ENCODE measurements around the gene UQCR11.

UQCR11 gene

GRCh38 chr19:1605236-1606137 lies at the start of gene UQCR11:
Gene UQCR11 (minus strand): TSS chr19:1605462. CDS start chr19:1605409, 53 bp downstream.
- Histone ChIP-seq H3K9ac (ENCODE audit: low read length) (peak within 1 kb of the TSS; percentile 65), H3K27me3 (ENCODE audit: control insufficient read depth in 1 of 2, insufficient read depth in 2 of 2, low read length in 2 of 2) (no peaks in the 10 kb centered on the region), H3K36me3 (ENCODE audit: insufficient read depth, low read length) (no peaks in the 10 kb centered on the region), H3K4me1 (ENCODE audit: insufficient read depth, low read length) (peaks cover 27% of the 10 kb centered on the region), H3K4me3 (ENCODE audit: low read depth in 1 of 2, low read length in 2 of 2) (peak within 1 kb of the TSS; percentile 84 to 99), H3K27ac (ENCODE audit: low read depth, low read length) (peak within 1 kb of the TSS; percentile 97), H3K9me3 (ENCODE audit: low read length) (no peaks in the 10 kb centered on the region)

DNA sequence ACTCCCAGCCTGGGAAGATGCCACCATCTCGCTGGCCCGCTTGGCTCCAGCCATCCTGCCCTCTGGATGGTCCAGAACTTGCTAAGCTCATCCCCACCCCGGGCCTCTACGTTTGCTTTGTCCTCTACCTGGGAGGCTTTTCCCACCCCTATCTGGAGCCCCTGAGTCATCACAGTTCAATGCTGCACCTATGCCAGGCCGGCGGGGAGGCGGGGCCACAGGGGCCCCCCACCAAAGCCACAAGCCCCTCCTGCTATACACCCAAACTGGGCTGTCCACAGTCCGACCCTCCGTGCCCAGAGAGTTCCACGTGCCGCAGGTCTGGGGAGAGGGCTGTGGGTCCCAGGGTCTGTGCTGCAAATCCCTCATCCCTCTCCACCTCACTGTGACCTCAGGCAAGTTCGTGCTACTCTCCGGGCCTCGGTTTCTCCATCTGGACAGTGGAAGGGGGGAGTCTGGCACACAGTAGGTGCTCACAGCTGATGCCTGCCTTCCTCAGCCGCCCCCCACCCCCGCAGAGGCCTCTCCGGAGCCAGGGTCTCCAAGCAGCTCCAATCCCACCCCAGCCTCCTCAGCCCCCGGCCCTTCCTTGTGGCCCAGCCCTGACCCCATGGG lies 49.0 kb upstream of the UQCR11 start:
- H3K27ac ChIP-seq (ENCODE audit: low read depth, low read length) = no peak overlapping the region
- no peak overlapping the region for H3K4me3 ChIP-seq (ENCODE audit: low read depth in 1 of 2, low read length in 2 of 2)
- H3K4me1 ChIP-seq (ENCODE audit: insufficient read depth, low read length) = peaks cover 15% of the 10 kb centered on the region
- H3K9ac ChIP-seq (ENCODE audit: low read length) = no peak overlapping the region
- H3K9me3 ChIP-seq (ENCODE audit: low read length) = no peaks in the 10 kb centered on the region
- H3K27me3 ChIP-seq (ENCODE audit: control insufficient read depth in 1 of 2, insufficient read depth in 2 of 2, low read length in 2 of 2) = peaks cover 0 to 14% of the 10 kb centered on the region in 2 donors
- H3K36me3 ChIP-seq (ENCODE audit: insufficient read depth, low read length) = no peaks in the 10 kb centered on the region

DNA sequence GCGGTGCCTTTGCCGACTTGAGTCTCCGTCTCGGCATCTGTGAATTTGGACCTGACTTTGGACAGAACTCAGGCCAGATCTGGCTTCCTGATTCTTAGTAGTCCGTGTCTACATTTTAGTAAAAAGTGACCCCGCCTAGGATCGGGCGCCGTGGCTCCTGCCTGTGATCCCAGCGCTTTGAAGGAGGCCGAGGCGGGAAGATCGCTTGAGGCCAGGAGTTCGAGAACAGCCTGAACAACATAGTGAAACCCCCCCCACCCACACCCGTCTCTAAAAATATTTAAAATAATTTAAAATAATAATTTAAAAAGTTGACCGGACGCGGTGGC lies 48.0 kb upstream of the UQCR11 start:
- no peak overlapping the region for H3K9ac ChIP-seq (ENCODE audit: low read length)
- H3K27ac ChIP-seq (ENCODE audit: low read depth, low read length) = no peak overlapping the region
- no peaks in the 10 kb centered on the region for H3K9me3 ChIP-seq (ENCODE audit: low read length)
- H3K27me3 ChIP-seq (ENCODE audit: control insufficient read depth in 1 of 2, insufficient read depth in 2 of 2, low read length in 2 of 2) = peaks cover 0 to 13% of the 10 kb centered on the region in 2 donors
- H3K4me1 ChIP-seq (ENCODE audit: insufficient read depth, low read length) = peaks cover 15% of the 10 kb centered on the region
- peaks cover 9% of the 10 kb centered on the region for H3K36me3 ChIP-seq (ENCODE audit: insufficient read depth, low read length)
- H3K4me3 ChIP-seq (ENCODE audit: low read depth in 1 of 2, low read length in 2 of 2) = peak overlapping the region; percentile 58 to 63

DNA sequence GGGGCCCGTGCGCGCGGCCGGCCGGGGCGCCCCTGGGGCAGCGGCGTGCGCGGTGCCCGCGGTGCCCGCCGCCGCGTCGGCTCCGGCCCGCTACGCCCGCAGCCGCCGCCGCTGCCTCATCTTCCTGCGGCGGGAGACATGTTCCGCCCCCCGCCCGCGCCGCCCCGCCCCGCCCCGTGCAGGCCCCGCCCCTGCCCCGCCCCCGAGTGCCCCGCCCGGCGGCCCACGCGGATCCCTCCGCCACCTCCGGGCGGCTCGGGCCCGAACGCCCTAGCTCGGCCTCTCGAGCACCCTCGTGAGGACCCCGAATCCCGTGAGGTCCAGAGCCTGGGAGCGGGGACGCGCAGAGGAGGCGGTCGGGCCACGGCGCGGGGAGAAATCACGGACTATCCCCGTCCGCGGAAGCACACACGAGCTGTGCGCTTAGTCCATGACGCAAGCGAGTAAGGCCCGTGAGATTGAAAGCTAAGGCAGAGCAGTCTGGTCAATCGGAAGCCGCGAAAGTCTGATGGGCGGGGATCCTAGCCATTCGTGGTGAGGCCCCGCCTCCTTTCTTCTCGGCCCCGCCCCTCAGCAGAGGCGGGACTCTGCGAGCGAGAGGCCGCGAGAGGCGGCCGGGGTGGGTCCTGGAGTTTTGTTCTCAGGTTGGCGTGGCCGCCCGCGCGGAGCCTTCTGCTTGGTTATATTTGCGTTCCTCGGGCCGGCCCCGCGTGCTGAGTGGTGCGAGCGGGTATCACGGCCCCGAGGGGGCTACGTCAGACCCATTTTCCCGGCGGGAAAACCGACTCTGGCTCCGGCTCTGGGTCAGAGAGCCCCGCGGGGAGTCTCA lies 47.4 kb upstream of the UQCR11 start, which contains the start of gene TCF3:
Gene TCF3 (minus strand): TSS at position 145 of the 829 bp plus-strand sequence. CDS start 2,367 bp downstream, outside the sequence.
- peak within 1 kb of the TSS; percentile 99 for H3K27ac ChIP-seq (ENCODE audit: low read depth, low read length)
- peak within 1 kb of the TSS; percentile 71 to 75 for H3K4me3 ChIP-seq (ENCODE audit: low read depth in 1 of 2, low read length in 2 of 2)
- H3K9me3 ChIP-seq (ENCODE audit: low read length) = no peaks in the 10 kb centered on the region
- H3K27me3 ChIP-seq (ENCODE audit: control insufficient read depth in 1 of 2, insufficient read depth in 2 of 2, low read length in 2 of 2) = peaks cover 0 to 7% of the 10 kb centered on the region in 2 donors
- H3K9ac ChIP-seq (ENCODE audit: low read length) = no peak within 1 kb of the TSS
- H3K36me3 ChIP-seq (ENCODE audit: insufficient read depth, low read length) = peaks cover 9% of the 10 kb centered on the region
- H3K4me1 ChIP-seq (ENCODE audit: insufficient read depth, low read length) = peaks cover 15% of the 10 kb centered on the region

DNA sequence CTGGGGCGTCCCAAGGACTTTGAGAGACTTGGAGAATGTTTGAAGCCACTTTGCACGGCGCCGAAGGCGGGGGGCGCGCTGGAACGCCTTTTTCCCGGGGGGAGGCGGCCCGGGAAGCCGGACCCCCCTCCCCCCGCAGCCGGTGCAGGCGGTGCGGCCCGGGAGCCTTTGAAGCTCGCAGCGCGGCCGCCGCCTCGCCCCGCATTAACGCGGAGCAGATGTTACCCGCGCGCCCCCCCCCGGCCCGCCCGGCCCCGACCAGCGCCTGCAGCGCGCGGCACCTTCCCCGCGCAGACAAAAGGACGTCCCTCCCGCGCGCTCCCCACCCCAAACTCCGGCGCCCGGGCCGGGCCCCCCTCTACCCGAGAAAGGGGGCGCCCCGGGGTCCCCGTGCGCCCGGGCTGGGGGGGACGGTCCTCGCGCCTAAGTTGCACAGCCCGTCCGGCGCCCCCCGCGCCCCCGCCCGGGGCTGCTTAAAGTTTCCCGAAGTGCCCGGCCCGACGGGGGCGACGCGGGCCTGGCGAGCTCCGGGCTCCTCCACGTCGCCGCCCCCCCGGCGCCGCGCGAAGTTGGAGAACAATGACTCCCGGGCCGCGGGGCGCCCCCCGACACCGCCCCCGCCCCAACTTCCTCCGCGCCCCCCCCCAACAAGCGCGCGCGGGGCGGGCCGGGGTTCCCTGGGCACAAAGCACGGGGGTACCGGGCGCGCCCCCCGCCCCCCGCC lies 46.5 kb upstream of the UQCR11 start:
- Histone ChIP-seq H3K4me1 (ENCODE audit: insufficient read depth, low read length) (peaks cover 15% of the 10 kb centered on the region), H3K9ac (ENCODE audit: low read length) (no peak overlapping the region), H3K27ac (ENCODE audit: low read depth, low read length) (peak overlapping the region; percentile 75), H3K36me3 (ENCODE audit: insufficient read depth, low read length) (peaks cover 9% of the 10 kb centered on the region), H3K4me3 (ENCODE audit: low read depth in 1 of 2, low read length in 2 of 2) (peak overlapping the region; percentile 71 to 75), H3K9me3 (ENCODE audit: low read length) (no peaks in the 10 kb centered on the region), H3K27me3 (ENCODE audit: control insufficient read depth in 1 of 2, insufficient read depth in 2 of 2, low read length in 2 of 2) (no peaks in the 10 kb centered on the region)

- H3K4me3 ChIP-seq (ENCODE audit: low read depth in 1 of 2, low read length in 2 of 2) = peak overlapping the region; percentile 71 to 75
- no peak overlapping the region for H3K9ac ChIP-seq (ENCODE audit: low read length)
- H3K27ac ChIP-seq (ENCODE audit: low read depth, low read length) = peak overlapping the region; percentile 75
- peaks cover 9% of the 10 kb centered on the region for H3K36me3 ChIP-seq (ENCODE audit: insufficient read depth, low read length)
- no peaks in the 10 kb centered on the region for H3K9me3 ChIP-seq (ENCODE audit: low read length)
- H3K27me3 ChIP-seq (ENCODE audit: control insufficient read depth in 1 of 2, insufficient read depth in 2 of 2, low read length in 2 of 2) = no peaks in the 10 kb centered on the region
- peaks cover 15% of the 10 kb centered on the region for H3K4me1 ChIP-seq (ENCODE audit: insufficient read depth, low read length)
Observed at GRCh38 chr19:1650650-1651567, 45.6 kb upstream of the UQCR11 start.

- H3K9ac ChIP-seq (ENCODE audit: low read length) = no peak overlapping the region
- H3K9me3 ChIP-seq (ENCODE audit: low read length) = no peaks in the 10 kb centered on the region
- H3K4me1 ChIP-seq (ENCODE audit: insufficient read depth, low read length) = peaks cover 15% of the 10 kb centered on the region
- H3K36me3 ChIP-seq (ENCODE audit: insufficient read depth, low read length) = peaks cover 13% of the 10 kb centered on the region
- H3K4me3 ChIP-seq (ENCODE audit: low read depth in 1 of 2, low read length in 2 of 2) = no peak overlapping the region
- H3K27me3 ChIP-seq (ENCODE audit: control insufficient read depth in 1 of 2, insufficient read depth in 2 of 2, low read length in 2 of 2) = no peaks in the 10 kb centered on the region
- no peak overlapping the region for H3K27ac ChIP-seq (ENCODE audit: low read depth, low read length)
Observed at GRCh38 chr19:1649706-1650649, 44.7 kb upstream of the UQCR11 start.

GRCh38 chr19:1648920-1649541 lies 43.8 kb upstream of the UQCR11 start:
- H3K9me3 ChIP-seq (ENCODE audit: low read length) = no peaks in the 10 kb centered on the region
- H3K4me1 ChIP-seq (ENCODE audit: insufficient read depth, low read length) = peaks cover 15% of the 10 kb centered on the region
- no peak overlapping the region for H3K27ac ChIP-seq (ENCODE audit: low read depth, low read length)
- H3K4me3 ChIP-seq (ENCODE audit: low read depth in 1 of 2, low read length in 2 of 2) = no peak overlapping the region
- no peaks in the 10 kb centered on the region for H3K27me3 ChIP-seq (ENCODE audit: control insufficient read depth in 1 of 2, insufficient read depth in 2 of 2, low read length in 2 of 2)
- H3K36me3 ChIP-seq (ENCODE audit: insufficient read depth, low read length) = peaks cover 13% of the 10 kb centered on the region
- no peak overlapping the region for H3K9ac ChIP-seq (ENCODE audit: low read length)

DNA sequence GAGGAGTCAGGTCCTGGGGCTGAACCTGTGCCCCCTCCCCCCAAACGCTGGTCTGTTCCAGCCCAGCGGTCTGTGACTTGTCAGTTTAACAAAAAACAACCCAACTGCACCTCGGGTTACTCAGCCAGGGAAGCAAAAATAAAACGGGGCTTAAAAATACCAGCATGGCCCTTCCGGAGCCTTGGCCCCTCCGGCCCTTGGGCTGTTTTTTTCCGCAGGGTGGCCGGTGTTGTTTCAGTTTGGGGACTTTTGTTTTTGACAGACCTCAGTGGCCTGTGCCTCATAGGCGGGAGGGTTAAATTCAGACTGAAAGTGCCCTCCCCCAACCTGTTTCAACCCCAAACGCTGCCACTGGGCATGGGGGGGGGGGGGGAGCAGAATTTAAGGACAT lies 43.2 kb upstream of the UQCR11 start:
- no peak overlapping the region for H3K9ac ChIP-seq (ENCODE audit: low read length)
- H3K9me3 ChIP-seq (ENCODE audit: low read length) = no peaks in the 10 kb centered on the region
- peaks cover 13% of the 10 kb centered on the region for H3K36me3 ChIP-seq (ENCODE audit: insufficient read depth, low read length)
- no peak overlapping the region for H3K4me3 ChIP-seq (ENCODE audit: low read depth in 1 of 2, low read length in 2 of 2)
- H3K27ac ChIP-seq (ENCODE audit: low read depth, low read length) = no peak overlapping the region
- peaks cover 15% of the 10 kb centered on the region for H3K4me1 ChIP-seq (ENCODE audit: insufficient read depth, low read length)
- no peaks in the 10 kb centered on the region for H3K27me3 ChIP-seq (ENCODE audit: control insufficient read depth in 1 of 2, insufficient read depth in 2 of 2, low read length in 2 of 2)

Measured in muscle layer of colon (tissue), 2 donors.